HG02678 (cell line): ENCODE data around the gene MED15.
"Not testable (repeated sequence)": the region's sequence is repeated elsewhere in the genome, so short reads cannot be mapped to it uniquely, and the experiment has no call there.

Source experiments
- ATAC-seq: cut with Tn5 transposase; IDR thresholded peaks from one replicate; pipeline ENCODE4 v1.9.1; 2021; ENCODE audit warnings: mild to moderate bottlenecking, moderate library complexity; ENCODE audit not compliant: unreplicated experiment

The MED15 gene

GRCh38 chr22:20530368-20531153 is 23.2 kb downstream of the MED15 start:
- no peak for ATAC-seq

- ATAC-seq: no peak
These were observed 23.7 kb downstream of the MED15 start for GRCh38 chr22:20531154-20531403.

- no peak for ATAC-seq
These were observed 24.2 kb downstream of the MED15 start for GRCh38 chr22:20531404-20532201.

GRCh38 chr22:20532256-20532993 is 25.0 kb downstream of the MED15 start:
- no peak for ATAC-seq

- no peak for ATAC-seq
These were observed 25.9 kb downstream of the MED15 start for GRCh38 chr22:20533095-20533878.

GRCh38 chr22:20533879-20534265 is 26.5 kb downstream of the MED15 start:
- no peak for ATAC-seq

- ATAC-seq: no peak
These were observed 29.3 kb downstream of the MED15 start for GRCh38 chr22:20536590-20537324.

- ATAC-seq: no peak
These were observed 29.9 kb downstream of the MED15 start for GRCh38 chr22:20537325-20537756.

- no peak for ATAC-seq
These were observed 30.6 kb downstream of the MED15 start for GRCh38 chr22:20537983-20538382.

- not testable (repeated sequence) for ATAC-seq
These were observed 31.5 kb downstream of the MED15 start for GRCh38 chr22:20538875-20539274.

- ATAC-seq: no peak
These were observed 34.6 kb downstream of the MED15 start for GRCh38 chr22:20542055-20542454.

- no peak for ATAC-seq
These were observed 35.3 kb downstream of the MED15 start for GRCh38 chr22:20542736-20543135.

GRCh38 chr22:20545318-20545634 is 37.9 kb downstream of the MED15 start:
- not testable (repeated sequence) for ATAC-seq

GRCh38 chr22:20545681-20546521 is 38.5 kb downstream of the MED15 start:
- ATAC-seq: no peak

GRCh38 chr22:20546541-20546950 is 39.1 kb downstream of the MED15 start:
- no peak for ATAC-seq

- no peak for ATAC-seq
These were observed 39.6 kb downstream of the MED15 start for GRCh38 chr22:20547029-20547428.

- ATAC-seq: no peak
These were observed 41.4 kb downstream of the MED15 start for GRCh38 chr22:20548806-20549205.

GRCh38 chr22:20549232-20549841 is 41.9 kb downstream of the MED15 start:
- no peak for ATAC-seq
